Erythroblast (primary cell): Measurements from ENCODE around the gene C10orf53.

Source experiments
- GATA1 ChIP-seq: IDR thresholded peaks from 2 replicates; pipeline ENCODE4 v1.6.1; 2011; ENCODE audit warnings: low read depth, mild to moderate bottlenecking, control low read depth, low read length, moderate library complexity
- POLR2A ChIP-seq: IDR thresholded peaks from 2 replicates; pipeline ENCODE4 v1.6.1; 2011; ENCODE audit warnings: mild to moderate bottlenecking, low read length

- no peak for TF ChIP-seq POLR2A
- no peak for TF ChIP-seq GATA1
Measured at GRCh38 chr10:49663596-49663995, 15.9 kb upstream of the C10orf53 start.
